HepG2 (cell line): Measurements from ENCODE around the gene RAB35. TPM values are rescaled to one million over a fixed set of nuclear protein-coding genes. Genes with fewer than 3 reads are reported as not detected.

Experiments
- ATAC-seq: fragments of 200-7000 bp; cut with Tn5 transposase; 3 replicates; pipeline ENCODE4 v1.9.1; 2020; ENCODE audit warnings: mild to moderate bottlenecking, moderate library complexity
- BruUV-seq: library from RNA; stranded (reverse); fragments of 400-500 nt; replicated peaks from 2 replicates; lab custom pipeline; 2021; lab: Mats Ljungman, UMichigan
- CTCF ChIA-PET: fragments of 300-600 bp; formaldehyde crosslinking; extraction: SDS; loops from one replicate; lab custom pipeline; 2021; ENCODE audit warnings: low total read pairs, inconsistent platforms, low intra/inter-chr PET ratio; lab: Yijun Ruan, JAX
- POLR2A ChIA-PET: fragments of 350-600 bp; sonication (Branson Sonifier 250); formaldehyde crosslinking; loops from one replicate; lab custom pipeline; 2020; ENCODE audit warnings: antibody characterized with exemption, inconsistent platforms; lab: Yijun Ruan, JAX
- DNase-seq: peaks from one replicate; pipeline ENCODE4 v3.0.0-alpha.2; 2015; ENCODE audit warnings: low spot score
- FAIRE-seq: peaks from 3 replicates; lab custom pipeline; 2011; peaks lifted over from hg19 to GRCh38; lab: Jason Lieb, UNC
- H2AFZ ChIP-seq: one replicate; pipeline ENCODE4 v1.6.1; 2011; ENCODE audit warnings: low read length, inconsistent platforms
- H3K27ac ChIP-seq: fragments of 300-600 bp; 3 replicates; pipeline ENCODE4 v1.8.0; 2011; ENCODE audit warnings: mixed run types, mild to moderate bottlenecking, mixed read lengths, low read length, inconsistent platforms; ENCODE audit not compliant: insufficient read depth; ENCODE audit errors: extremely low read length
- H3K27me3 ChIP-seq, 2 experiments: fragments of 200-600 bp in 1 of 2; 2 replicates in 1 of 2; 3 replicates in 1 of 2; pipeline versions ENCODE4 v1.6.0 to v1.8.0; 2011; ENCODE audit warnings: low read length in 2 of 2, mild to moderate bottlenecking in 2 of 2, moderate library complexity in 2 of 2, inconsistent platforms in 1 of 2; ENCODE audit not compliant: insufficient read depth in 2 of 2, control insufficient read depth in 1 of 2
- H3K36me3 ChIP-seq, 2 experiments: fragments of 200-600 bp in 1 of 2; replicated peaks in 1 of 2; 2 replicates in 1 of 2; 3 replicates in 1 of 2; pipeline versions ENCODE4 v1.5.1 to v1.8.0; 2011; ENCODE audit warnings: low read length in 2 of 2, inconsistent platforms in 1 of 2; ENCODE audit not compliant: insufficient read depth in 2 of 2, control insufficient read depth in 1 of 2
- H3K4me1 ChIP-seq: 2 replicates; pipeline ENCODE4 v1.5.1; 2012; ENCODE audit warnings: low read length, inconsistent platforms; ENCODE audit not compliant: insufficient read depth
- H3K4me2 ChIP-seq: 2 replicates; pipeline ENCODE4 v1.6.0; 2011; ENCODE audit warnings: low read depth, low read length, inconsistent platforms
- H3K4me3 ChIP-seq, 3 experiments: fragments of 200-600 bp in 1 of 3; sonication (generic), shearing (Covaris generic) in 1 of 3; replicated peaks in 1 of 3; 2 replicates each; pipeline ENCODE4 v1.5.1; 2011 to 2016; ENCODE audit warnings: low read length in 3 of 3, inconsistent platforms in 2 of 3, low read depth in 2 of 3, mild to moderate bottlenecking in 2 of 3, control low read depth in 1 of 3, mixed read lengths in 1 of 3; ENCODE audit not compliant: insufficient read depth in 1 of 3
- H3K79me2 ChIP-seq: one replicate; pipeline ENCODE4 v1.6.1; 2011; ENCODE audit warnings: low read length, inconsistent platforms; ENCODE audit not compliant: insufficient read depth
- H3K9ac ChIP-seq: 2 replicates; pipeline ENCODE4 v1.6.0; 2011; ENCODE audit warnings: mild to moderate bottlenecking, low read depth, low read length, inconsistent platforms; ENCODE audit not compliant: insufficient read depth
- H3K9me3 ChIP-seq: 2 replicates; pipeline ENCODE4 v1.5.1; 2012; ENCODE audit warnings: mild to moderate bottlenecking, low read length
- H4K20me1 ChIP-seq: 2 replicates; pipeline ENCODE4 v1.6.0; 2011; ENCODE audit warnings: inconsistent platforms, mild to moderate bottlenecking, low read length, moderate library complexity; ENCODE audit not compliant: insufficient read depth
- GFI1 ChIP-seq: sonication (generic); formaldehyde crosslinking; IDR thresholded peaks from 2 replicates; pipeline ENCODE4 v1.5.0; 2020; ENCODE audit warnings: missing genetic modification reagents, mild to moderate bottlenecking, borderline replicate concordance
- ZNF282 ChIP-seq: fragments of 450-650 bp; IDR thresholded peaks from 2 replicates; pipeline ENCODE4 v1.6.1; 2018; ENCODE audit not compliant: partially characterized antibody
- WGBS: methylation state at CpG from one replicate; pipeline ENCODE4 v1.1.6; 2017; ENCODE audit warnings: low lambda C conversion rate; 5-methylcytosine and 5-hydroxymethylcytosine counted together
- in situ Hi-C: cut with HindIII; loops from 2 replicates; pipeline ENCODE4 v1.10.0; 2017; ENCODE audit warnings: low pct_unique_long_range_greater_than_20kb; ENCODE audit not compliant: extremely low pct_ligation_motif_present
- intact Hi-C: fragments of 100-400 bp; cut with micrococcal nuclease; formaldehyde crosslinking; loops from one replicate; pipeline ENCODE4 v1.10.0; 2022; ENCODE audit not compliant: unreplicated experiment
- polyA plus RNA-seq, 8 experiments: library from polyadenylated mRNA; depleted of rRNA in 3 of 8; stranded (reverse) in 7 of 8; unstranded in 1 of 8; fragments of >200 nt; fragmentation: Illumina TruSeq in 4 of 8; extraction: Trizol in 4 of 8; gene quantifications; 2 replicates each; pipeline versions ENCODE4 v1.2.1 to v1.2.3, GENCODE V29; 2011 to 2016; ENCODE audit warnings: low read depth in 4 of 8, missing spikeins in 1 of 8, mixed read lengths in 1 of 8; ENCODE audit not compliant: insufficient read depth in 1 of 8
- total RNA-seq, 5 experiments: library from RNA; depleted of rRNA; stranded (reverse); fragments of >200 nt; fragmentation: Illumina TruSeq; extraction: Trizol; gene quantifications; 2 replicates each; pipeline ENCODE4 v1.2.3, GENCODE V29; 2016; ENCODE audit warnings: low read depth in 1 of 5
- TF ChIP-seq, protein P1 (sequence below): sonication (generic); formaldehyde crosslinking; IDR thresholded peaks from 2 replicates; pipeline ENCODE4 v1.4.0; 2020; ENCODE audit warnings: missing genetic modification reagents
- TF ChIP-seq, protein P2 (sequence below): sonication (generic); formaldehyde crosslinking; IDR thresholded peaks from 2 replicates; pipeline ENCODE4 v1.4.0; 2020; ENCODE audit warnings: missing genetic modification reagents
- TF ChIP-seq, protein P3 (sequence below): sonication (generic); formaldehyde crosslinking; IDR thresholded peaks from 2 replicates; pipeline ENCODE4 v1.9.0; 2021; ENCODE audit warnings: missing genetic modification reagents, mild to moderate bottlenecking, borderline replicate concordance

RAB35 gene
- total and polyA plus RNA-seq, 2 of the 13 experiments (the other 11 are each of a cell fraction or from before 2014, with no cell fraction given), result 25.2 to 29.1 TPM

DNA sequence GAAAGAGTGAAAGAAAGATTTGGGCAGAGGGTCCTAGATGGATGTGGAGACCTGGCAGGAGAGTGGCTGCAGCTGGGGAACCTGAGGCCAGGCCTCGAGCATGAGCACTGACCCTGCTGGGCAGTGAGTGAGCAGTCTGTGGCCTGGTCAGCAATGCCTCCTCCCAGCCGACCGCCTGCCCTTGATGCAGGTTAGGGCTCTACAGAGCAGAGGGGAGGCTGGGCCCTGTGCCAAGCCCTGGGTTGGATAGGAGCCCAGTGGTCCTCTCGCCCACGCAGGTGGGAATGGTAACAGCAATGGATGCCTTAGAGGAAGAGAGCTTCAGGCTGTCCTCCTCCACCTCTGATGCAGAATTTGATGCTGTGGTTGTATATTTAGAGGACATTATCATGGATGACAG is 59.8 kb downstream of the RAB35 start:
- whole genome bisulfite sequencing, result 87% methylated on average over 3 of the region's 5 CpGs
- intact Hi-C loops, result no loop called here
- no TSS peak for BruUV-seq
- Histone ChIP-seq H3K4me1 (peaks cover 29% of the 10 kb centered on the region), H3K27ac (no peak overlapping the region), H4K20me1 (no peaks in the 10 kb centered on the region), H3K4me3 (no peak overlapping the region), H3K9me3 (no peaks in the 10 kb centered on the region), H3K9ac (no peak overlapping the region), H3K79me2 (no peaks in the 10 kb centered on the region), H3K36me3 (no peaks in the 10 kb centered on the region), H3K27me3 (no peaks in the 10 kb centered on the region), H3K4me2 (no peak overlapping the region)
- in situ Hi-C loops, result no loop called here
- POLR2A ChIA-PET, result no interaction called here
- FAIRE-seq, result no peak
- TF ChIP-seq GFI1 (no peak), ZNF282 (no peak)
- TF ChIP-seq, protein P1, sequence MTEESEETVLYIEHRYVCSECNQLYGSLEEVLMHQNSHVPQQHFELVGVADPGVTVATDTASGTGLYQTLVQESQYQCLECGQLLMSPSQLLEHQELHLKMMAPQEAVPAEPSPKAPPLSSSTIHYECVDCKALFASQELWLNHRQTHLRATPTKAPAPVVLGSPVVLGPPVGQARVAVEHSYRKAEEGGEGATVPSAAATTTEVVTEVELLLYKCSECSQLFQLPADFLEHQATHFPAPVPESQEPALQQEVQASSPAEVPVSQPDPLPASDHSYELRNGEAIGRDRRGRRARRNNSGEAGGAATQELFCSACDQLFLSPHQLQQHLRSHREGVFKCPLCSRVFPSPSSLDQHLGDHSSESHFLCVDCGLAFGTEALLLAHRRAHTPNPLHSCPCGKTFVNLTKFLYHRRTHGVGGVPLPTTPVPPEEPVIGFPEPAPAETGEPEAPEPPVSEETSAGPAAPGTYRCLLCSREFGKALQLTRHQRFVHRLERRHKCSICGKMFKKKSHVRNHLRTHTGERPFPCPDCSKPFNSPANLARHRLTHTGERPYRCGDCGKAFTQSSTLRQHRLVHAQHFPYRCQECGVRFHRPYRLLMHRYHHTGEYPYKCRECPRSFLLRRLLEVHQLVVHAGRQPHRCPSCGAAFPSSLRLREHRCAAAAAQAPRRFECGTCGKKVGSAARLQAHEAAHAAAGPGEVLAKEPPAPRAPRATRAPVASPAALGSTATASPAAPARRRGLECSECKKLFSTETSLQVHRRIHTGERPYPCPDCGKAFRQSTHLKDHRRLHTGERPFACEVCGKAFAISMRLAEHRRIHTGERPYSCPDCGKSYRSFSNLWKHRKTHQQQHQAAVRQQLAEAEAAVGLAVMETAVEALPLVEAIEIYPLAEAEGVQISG (CRISPR knock-in tag), result no peak
- TF ChIP-seq, protein P2, sequence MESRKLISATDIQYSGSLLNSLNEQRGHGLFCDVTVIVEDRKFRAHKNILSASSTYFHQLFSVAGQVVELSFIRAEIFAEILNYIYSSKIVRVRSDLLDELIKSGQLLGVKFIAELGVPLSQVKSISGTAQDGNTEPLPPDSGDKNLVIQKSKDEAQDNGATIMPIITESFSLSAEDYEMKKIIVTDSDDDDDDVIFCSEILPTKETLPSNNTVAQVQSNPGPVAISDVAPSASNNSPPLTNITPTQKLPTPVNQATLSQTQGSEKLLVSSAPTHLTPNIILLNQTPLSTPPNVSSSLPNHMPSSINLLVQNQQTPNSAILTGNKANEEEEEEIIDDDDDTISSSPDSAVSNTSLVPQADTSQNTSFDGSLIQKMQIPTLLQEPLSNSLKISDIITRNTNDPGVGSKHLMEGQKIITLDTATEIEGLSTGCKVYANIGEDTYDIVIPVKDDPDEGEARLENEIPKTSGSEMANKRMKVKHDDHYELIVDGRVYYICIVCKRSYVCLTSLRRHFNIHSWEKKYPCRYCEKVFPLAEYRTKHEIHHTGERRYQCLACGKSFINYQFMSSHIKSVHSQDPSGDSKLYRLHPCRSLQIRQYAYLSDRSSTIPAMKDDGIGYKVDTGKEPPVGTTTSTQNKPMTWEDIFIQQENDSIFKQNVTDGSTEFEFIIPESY, result no peak
- TF ChIP-seq, protein P3, sequence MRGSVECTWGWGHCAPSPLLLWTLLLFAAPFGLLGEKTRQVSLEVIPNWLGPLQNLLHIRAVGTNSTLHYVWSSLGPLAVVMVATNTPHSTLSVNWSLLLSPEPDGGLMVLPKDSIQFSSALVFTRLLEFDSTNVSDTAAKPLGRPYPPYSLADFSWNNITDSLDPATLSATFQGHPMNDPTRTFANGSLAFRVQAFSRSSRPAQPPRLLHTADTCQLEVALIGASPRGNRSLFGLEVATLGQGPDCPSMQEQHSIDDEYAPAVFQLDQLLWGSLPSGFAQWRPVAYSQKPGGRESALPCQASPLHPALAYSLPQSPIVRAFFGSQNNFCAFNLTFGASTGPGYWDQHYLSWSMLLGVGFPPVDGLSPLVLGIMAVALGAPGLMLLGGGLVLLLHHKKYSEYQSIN (CRISPR knock-in tag), result no peak
- TF ChIP-seq, all 625 proteins: peak for 0
- CTCF ChIA-PET, result no interaction called here
- no peak overlapping the region for H2AFZ ChIP-seq
- ATAC-seq (no peak), DNase-seq (no peak)
